GM21723 (cell line): Measurements from ENCODE around the gene ZNF548.

Experiments used
- ATAC-seq: cut with Tn5 transposase; IDR thresholded peaks from one replicate; pipeline ENCODE4 v1.9.1; 2021; ENCODE audit warnings: mild to moderate bottlenecking, moderate library complexity; ENCODE audit not compliant: unreplicated experiment

Gene ZNF548

GRCh38 chr19:57395710-57396109, 6.1 kb downstream of the ZNF548 start:
- no peak for ATAC-seq

- no peak for ATAC-seq
These were observed 9.2 kb downstream of the ZNF548 start for GRCh38 chr19:57398868-57399267.

- ATAC-seq: no peak
These were observed 14.3 kb downstream of the ZNF548 start for GRCh38 chr19:57403737-57404563.

- ATAC-seq: no peak
These were observed 17.0 kb downstream of the ZNF548 start for GRCh38 chr19:57406516-57407123.

- peak; percentile 98 for ATAC-seq
These were observed 21.4 kb downstream of the ZNF548 start, which contains the start of gene ZNF17 for GRCh38 chr19:57410877-57411671. Gene ZNF17 (plus strand): TSS chr19:57411161. CDS start chr19:57413616, 2,455 bp downstream.

GRCh38 chr19:57419439-57419838, 29.8 kb downstream of the ZNF548 start:
- ATAC-seq: no peak

GRCh38 chr19:57421037-57421436, 31.4 kb downstream of the ZNF548 start:
- no peak for ATAC-seq

- peak; percentile 20 for ATAC-seq
These were observed 44.9 kb downstream of the ZNF548 start for GRCh38 chr19:57434386-57435061.

GRCh38 chr19:57435062-57435978, 45.7 kb downstream of the ZNF548 start, which contains the start of gene ZNF749:
Gene ZNF749 (plus strand): TSS chr19:57435325. CDS start chr19:57435579, 254 bp downstream.
- peak; percentile 97 for ATAC-seq

GRCh38 chr19:57436417-57436816, 46.8 kb downstream of the ZNF548 start:
- no peak for ATAC-seq

GRCh38 chr19:57437931-57438330, 48.3 kb downstream of the ZNF548 start:
- ATAC-seq: no peak

- no peak for ATAC-seq
These were observed 49.3 kb downstream of the ZNF548 start for GRCh38 chr19:57438925-57439324.

- no peak for ATAC-seq
These were observed 52.5 kb downstream of the ZNF548 start for GRCh38 chr19:57441979-57442752.

- ATAC-seq: no peak
These were observed 53.6 kb downstream of the ZNF548 start for GRCh38 chr19:57443121-57443696.

GRCh38 chr19:57452307-57452706, 62.7 kb downstream of the ZNF548 start:
- no peak for ATAC-seq
